ENCODE data around the gene GIMAP7.
"Not testable (repeated sequence)": the region's sequence is repeated elsewhere in the genome, so short reads cannot be mapped to it uniquely, and the experiment has no call there.

Gene GIMAP7

DNA sequence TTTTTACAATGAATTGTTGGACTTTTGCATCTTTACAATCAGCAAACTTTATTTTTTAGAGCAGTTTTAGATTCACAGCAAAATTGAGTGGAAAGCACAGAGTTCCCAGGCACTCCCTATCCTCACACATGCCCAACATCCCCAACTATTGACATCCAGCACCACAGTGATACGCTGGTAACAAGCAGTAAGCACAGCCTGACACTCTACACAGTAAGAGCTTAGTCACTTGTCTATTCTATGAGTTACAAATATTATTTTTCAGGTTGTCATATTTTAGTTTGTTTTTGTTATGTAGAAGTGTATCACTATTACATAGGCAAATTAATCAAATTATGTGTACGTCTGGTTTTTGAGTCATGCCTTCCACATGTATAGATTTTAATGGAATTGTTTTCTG is 27.0 kb upstream of the GIMAP7 start:
- TF ChIP-seq, protein P1, sequence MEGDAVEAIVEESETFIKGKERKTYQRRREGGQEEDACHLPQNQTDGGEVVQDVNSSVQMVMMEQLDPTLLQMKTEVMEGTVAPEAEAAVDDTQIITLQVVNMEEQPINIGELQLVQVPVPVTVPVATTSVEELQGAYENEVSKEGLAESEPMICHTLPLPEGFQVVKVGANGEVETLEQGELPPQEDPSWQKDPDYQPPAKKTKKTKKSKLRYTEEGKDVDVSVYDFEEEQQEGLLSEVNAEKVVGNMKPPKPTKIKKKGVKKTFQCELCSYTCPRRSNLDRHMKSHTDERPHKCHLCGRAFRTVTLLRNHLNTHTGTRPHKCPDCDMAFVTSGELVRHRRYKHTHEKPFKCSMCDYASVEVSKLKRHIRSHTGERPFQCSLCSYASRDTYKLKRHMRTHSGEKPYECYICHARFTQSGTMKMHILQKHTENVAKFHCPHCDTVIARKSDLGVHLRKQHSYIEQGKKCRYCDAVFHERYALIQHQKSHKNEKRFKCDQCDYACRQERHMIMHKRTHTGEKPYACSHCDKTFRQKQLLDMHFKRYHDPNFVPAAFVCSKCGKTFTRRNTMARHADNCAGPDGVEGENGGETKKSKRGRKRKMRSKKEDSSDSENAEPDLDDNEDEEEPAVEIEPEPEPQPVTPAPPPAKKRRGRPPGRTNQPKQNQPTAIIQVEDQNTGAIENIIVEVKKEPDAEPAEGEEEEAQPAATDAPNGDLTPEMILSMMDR (IDR thresholded peaks at IDR 0.05; ENCODE audit: insufficient read depth, low read length, missing control alignments) = no peak

DNA sequence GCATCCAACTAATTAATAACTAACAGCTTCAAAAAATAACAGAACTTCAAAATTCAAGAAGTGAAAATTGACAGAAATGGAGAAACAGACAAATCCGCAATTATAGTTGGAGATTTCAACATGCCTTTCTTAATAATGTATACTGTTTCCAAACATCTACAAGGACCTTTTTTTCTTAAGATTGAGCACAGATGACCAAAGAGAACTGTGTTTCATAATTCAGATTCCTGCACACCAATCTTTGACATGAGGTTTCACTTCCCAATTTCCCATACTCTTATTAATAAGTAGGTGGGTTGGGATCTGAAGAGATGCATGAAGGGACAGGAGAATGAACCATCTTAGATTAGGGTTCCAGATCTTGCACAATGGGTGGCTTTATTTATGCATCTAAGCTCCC is 24.9 kb upstream of the GIMAP7 start:
- no peak overlapping the region for H3K4me3 ChIP-seq (ENCODE audit: low read depth, low read length)
- DNase-seq (ENCODE audit: low read depth, low spot score) = no peak
- POLR2A ChIA-PET = no interaction called here
- TF ChIP-seq, protein P1 (IDR thresholded peaks at IDR 0.05; ENCODE audit: insufficient read depth, low read length, missing control alignments) = no peak
- CTCF ChIA-PET = no interaction called here

More for the DNA sequence above, 27.0 kb upstream of the GIMAP7 start:
- no peak overlapping the region for H3K4me3 ChIP-seq (ENCODE audit: low read depth, low read length)
- no peak for DNase-seq (ENCODE audit: low read depth, low spot score)
- CTCF ChIA-PET = no interaction called here
- POLR2A ChIA-PET = no interaction called here

DNA sequence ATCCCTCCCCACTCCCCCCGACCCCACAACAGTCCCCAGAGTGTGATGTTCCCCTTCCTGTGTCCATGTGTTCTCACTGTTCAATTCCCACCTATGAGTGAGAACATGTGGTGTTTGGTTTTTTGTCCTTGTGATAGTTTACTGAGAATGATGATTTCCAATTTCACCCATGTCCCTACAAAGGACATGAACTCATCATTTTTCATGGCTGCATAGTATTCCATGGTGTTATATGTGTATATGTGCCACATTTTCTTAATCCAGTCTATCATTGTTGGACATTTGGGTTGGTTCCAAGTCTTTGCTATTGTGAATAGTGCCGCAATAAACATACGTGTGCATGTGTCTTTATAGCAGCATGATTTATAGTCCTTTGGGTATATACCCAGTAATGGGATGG is 21.2 kb upstream of the GIMAP7 start:
- DNase-seq (ENCODE audit: low read depth, low spot score); H3K4me3 ChIP-seq (ENCODE audit: low read depth, low read length); CTCF ChIA-PET; POLR2A ChIA-PET: not testable (repeated sequence)

DNA sequence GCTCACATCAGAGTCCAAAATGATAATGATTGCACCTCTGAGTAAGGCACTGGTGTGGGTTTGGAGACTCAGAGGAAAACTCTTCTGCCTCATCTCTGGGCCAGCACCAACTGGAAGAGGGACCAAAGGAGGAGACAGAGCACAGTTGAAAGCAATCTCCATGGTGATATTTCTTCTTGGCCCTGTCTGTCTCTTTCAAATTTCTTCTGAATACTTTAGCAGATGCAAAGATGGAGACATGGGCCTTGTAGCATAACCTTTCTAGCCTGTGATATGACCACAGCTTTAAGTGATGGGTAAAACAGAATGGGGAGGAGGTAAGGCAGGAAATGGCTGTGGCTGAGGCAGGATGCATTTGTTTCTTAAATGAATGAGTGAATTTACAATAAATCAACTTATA is 12.2 kb upstream of the GIMAP7 start:
- ChIA-PET POLR2A (no interaction called here), CTCF (no interaction called here)
- no peak for DNase-seq (ENCODE audit: low read depth, low spot score)
- H3K4me3 ChIP-seq (ENCODE audit: low read depth, low read length) = no peak overlapping the region
- TF ChIP-seq, protein P1 (IDR thresholded peaks at IDR 0.05; ENCODE audit: insufficient read depth, low read length, missing control alignments) = no peak

DNA sequence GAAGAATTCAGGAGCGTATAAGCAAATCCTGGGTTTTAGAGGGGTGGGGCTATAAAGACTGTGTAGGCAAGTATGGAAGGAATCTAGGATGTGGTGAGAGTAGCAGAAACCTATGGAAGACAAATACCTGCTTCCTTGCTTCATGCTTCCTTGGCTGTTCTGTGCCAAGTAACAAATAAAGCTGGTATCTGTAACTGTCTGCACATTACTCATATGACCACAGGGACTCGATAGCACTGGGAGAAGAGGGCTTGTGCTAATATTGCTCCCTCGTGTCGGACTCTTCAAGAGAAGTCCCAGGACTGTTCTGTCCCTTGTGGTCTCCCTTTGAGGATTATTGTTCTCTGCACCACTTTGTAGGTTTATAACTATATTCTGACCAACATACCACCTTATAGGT is 11.5 kb upstream of the GIMAP7 start:
- POLR2A ChIA-PET = no interaction called here
- no peak for DNase-seq (ENCODE audit: low read depth, low spot score)
- TF ChIP-seq, protein P1 (IDR thresholded peaks at IDR 0.05; ENCODE audit: insufficient read depth, low read length, missing control alignments) = no peak
- no peak overlapping the region for H3K4me3 ChIP-seq (ENCODE audit: low read depth, low read length)
- CTCF ChIA-PET = no interaction called here

DNA sequence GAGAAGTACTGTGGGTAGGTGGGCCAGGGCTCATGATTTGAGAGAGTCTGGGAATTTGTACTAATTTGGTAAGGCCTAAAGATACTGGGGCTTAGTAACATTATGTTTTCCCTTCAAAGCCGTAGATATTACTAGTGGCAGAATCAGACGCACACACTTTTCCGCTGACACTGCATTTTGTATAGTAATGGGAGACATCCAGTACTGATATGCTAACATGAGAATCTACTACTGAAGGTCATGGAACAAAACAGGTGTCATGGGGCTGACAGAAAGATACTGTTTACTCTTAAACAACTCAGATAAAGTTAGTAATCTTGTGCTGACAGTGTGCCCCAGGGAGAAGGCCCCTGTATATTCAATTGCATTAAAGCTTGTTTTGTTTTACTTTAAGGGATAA is 11.1 kb upstream of the GIMAP7 start:
- TF ChIP-seq, protein P1 (IDR thresholded peaks at IDR 0.05; ENCODE audit: insufficient read depth, low read length, missing control alignments) = no peak
- no peak for DNase-seq (ENCODE audit: low read depth, low spot score)
- ChIA-PET CTCF (no interaction called here), POLR2A (no interaction called here)
- H3K4me3 ChIP-seq (ENCODE audit: low read depth, low read length) = no peak overlapping the region

DNA sequence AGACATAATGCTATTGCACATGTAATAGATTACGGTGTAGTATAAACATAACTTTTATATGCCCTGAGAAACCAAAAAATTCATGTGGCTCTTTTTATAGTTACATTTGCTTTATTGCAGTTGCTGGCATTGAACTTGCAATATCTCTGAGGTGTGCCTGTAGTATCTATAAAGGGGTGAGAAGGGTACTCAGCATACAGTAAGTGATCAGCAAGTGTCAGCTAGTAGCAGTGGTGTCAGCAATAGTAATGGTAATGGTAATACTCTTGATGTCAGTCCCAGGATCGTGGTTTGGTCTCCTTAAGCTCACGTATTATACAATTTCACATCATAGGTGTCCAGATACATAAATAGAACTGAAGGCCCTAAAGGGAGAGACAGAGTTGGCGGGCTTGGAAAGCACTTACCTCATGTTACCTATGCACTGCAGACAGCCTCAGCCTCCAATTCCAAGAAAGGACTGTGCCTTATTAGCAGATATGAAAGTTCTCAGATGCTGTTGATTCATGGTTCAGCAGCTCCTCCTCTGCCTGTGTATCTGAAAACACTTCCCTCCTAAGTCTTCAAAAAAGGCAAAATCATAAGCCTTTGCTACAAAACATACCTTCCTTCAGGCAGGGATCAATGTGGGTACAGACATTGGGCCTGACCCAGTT is 6.6 kb upstream of the GIMAP7 start:
- ChIA-PET CTCF (no interaction called here), POLR2A (no interaction called here)
- TF ChIP-seq, protein P1 (IDR thresholded peaks at IDR 0.05; ENCODE audit: insufficient read depth, low read length, missing control alignments) = no peak

More for the DNA sequence above, 6.6 kb upstream of the GIMAP7 start:
- H3K4me3 ChIP-seq (ENCODE audit: low read depth, low read length) = no peak overlapping the region
- no peak for DNase-seq (ENCODE audit: low read depth, low spot score)
